Natural killer cell treated with Interleukin-12 subunit alpha and Interleukin-12 subunit beta and Interleukin-15 and Interleukin-18, amount 100 ng/mL, for 72 hours (primary cell): ENCODE measurements around the gene BEGAIN. TPM values are rescaled to one million over a fixed set of nuclear protein-coding genes. Genes with fewer than 3 reads are reported as not detected.

ENCODE experiments used
- ATAC-seq, 2 donors: fragments of 150-1000 bp; cut with Tn5 transposase in 1 of 2; sonication (Bioruptor Pico), chemical (Tn5 transposase) in 1 of 2; 2 replicates each; pipeline ENCODE4 v1.10.0; 2021
- DNase-seq: peaks from one replicate; pipeline ENCODE4 v3.0.0; 2022; ENCODE audit warnings: low spot score
- H3K27ac Mint-ChIP-seq, 2 donors: 1 replicate in 1 of 2; 2 replicates in 1 of 2; pipeline ENCODE4 v1.8.0; 2022; ENCODE audit warnings: mixed read lengths in 2 of 2, mild to moderate bottlenecking in 1 of 2, moderate library complexity in 1 of 2
- H3K27me3 Mint-ChIP-seq, 2 donors: 1 replicate in 1 of 2; 2 replicates in 1 of 2; pipeline ENCODE4 v1.8.0; 2022; ENCODE audit warnings: mixed read lengths in 2 of 2
- H3K36me3 Mint-ChIP-seq: one replicate; pipeline ENCODE4 v1.8.0; 2022; ENCODE audit warnings: mixed read lengths
- H3K4me1 Mint-ChIP-seq, 2 donors: 1 replicate in 1 of 2; 2 replicates in 1 of 2; pipeline ENCODE4 v1.8.0; 2022; ENCODE audit warnings: low read depth in 2 of 2, mixed read lengths in 2 of 2, mild to moderate bottlenecking in 1 of 2
- H3K4me3 Mint-ChIP-seq: one replicate; pipeline ENCODE4 v1.8.0; 2022; ENCODE audit warnings: mixed read lengths
- H3K9me3 Mint-ChIP-seq: 2 replicates; pipeline ENCODE4 v1.8.0; 2022; ENCODE audit warnings: mixed read lengths
- total RNA-seq, 2 donors: library from RNA; stranded (reverse); gene quantifications; one replicate each; pipeline ENCODE4 v1.2.3, GENCODE V29; 2022

BEGAIN gene
- total RNA-seq, 2 donors from 2014 or later = not detected

GRCh38 chr14:100587763-100588411 lies 670 bp upstream of the BEGAIN start:
- Mint-ChIP-seq H3K4me3 (peak overlapping the region; percentile 34), H3K36me3 (no peaks in the 10 kb centered on the region), H3K4me1 (no peaks in the 10 kb centered on the region), H3K9me3 (no peaks in the 10 kb centered on the region), H3K27me3 (peaks cover 21 to 31% of the 10 kb centered on the region in 2 donors), H3K27ac (no peak overlapping the region)
- DNase-seq (peak; percentile 49), ATAC-seq (no peak)

- no peaks in the 10 kb centered on the region for H3K36me3 Mint-ChIP-seq
- no peak overlapping the region for H3K27ac Mint-ChIP-seq
- DNase-seq (peak; percentile 57), ATAC-seq (peak in 1 of 2 donors; percentile 41)
- H3K4me3 Mint-ChIP-seq = no peak overlapping the region
- peaks cover 17 to 32% of the 10 kb centered on the region in 2 donors for H3K27me3 Mint-ChIP-seq
- H3K4me1 Mint-ChIP-seq = no peaks in the 10 kb centered on the region
- H3K9me3 Mint-ChIP-seq = no peaks in the 10 kb centered on the region
These were observed 673 bp downstream of the BEGAIN start for GRCh38 chr14:100586403-100587085.

GRCh38 chr14:100586153-100586402 lies 1.1 kb downstream of the BEGAIN start:
- Mint-ChIP-seq H3K4me3 (no peak overlapping the region), H3K4me1 (no peaks in the 10 kb centered on the region), H3K27ac (no peak overlapping the region), H3K27me3 (peaks cover 17 to 32% of the 10 kb centered on the region in 2 donors), H3K9me3 (no peaks in the 10 kb centered on the region), H3K36me3 (no peaks in the 10 kb centered on the region)
- DNase-seq (no peak), ATAC-seq (no peak)

GRCh38 chr14:100585448-100586152 lies 1.6 kb downstream of the BEGAIN start:
- no peak overlapping the region for H3K4me3 Mint-ChIP-seq
- no peaks in the 10 kb centered on the region for H3K36me3 Mint-ChIP-seq
- H3K9me3 Mint-ChIP-seq = no peaks in the 10 kb centered on the region
- H3K27me3 Mint-ChIP-seq = peaks cover 17 to 31% of the 10 kb centered on the region in 2 donors
- H3K27ac Mint-ChIP-seq = no peak overlapping the region
- H3K4me1 Mint-ChIP-seq = no peaks in the 10 kb centered on the region
- peak; percentile 58 for DNase-seq
- ATAC-seq = no peak

GRCh38 chr14:100584056-100585031 lies 2.9 kb downstream of the BEGAIN start:
- H3K4me1 Mint-ChIP-seq = no peaks in the 10 kb centered on the region
- DNase-seq (peak; percentile 50), ATAC-seq (no peak)
- no peak overlapping the region for H3K27ac Mint-ChIP-seq
- no peak overlapping the region for H3K4me3 Mint-ChIP-seq
- H3K27me3 Mint-ChIP-seq = peaks cover 13 to 19% of the 10 kb centered on the region in 2 donors
- no peaks in the 10 kb centered on the region for H3K9me3 Mint-ChIP-seq
- H3K36me3 Mint-ChIP-seq = no peaks in the 10 kb centered on the region

- H3K4me1 Mint-ChIP-seq = no peaks in the 10 kb centered on the region
- H3K36me3 Mint-ChIP-seq = no peaks in the 10 kb centered on the region
- H3K4me3 Mint-ChIP-seq = no peak overlapping the region
These were observed 4.0 kb downstream of the BEGAIN start for GRCh38 chr14:100583245-100583644.

GRCh38 chr14:100582496-100583165 lies 4.6 kb downstream of the BEGAIN start:
- Mint-ChIP-seq H3K36me3 (no peaks in the 10 kb centered on the region), H3K4me1 (no peaks in the 10 kb centered on the region), H3K27ac (no peak overlapping the region), H3K4me3 (no peak overlapping the region), H3K27me3 (peaks cover 5 to 7% of the 10 kb centered on the region in 2 donors), H3K9me3 (no peaks in the 10 kb centered on the region)
- DNase-seq (peak; percentile 52), ATAC-seq (no peak)

More at GRCh38 chr14:100583245-100583644, 4.0 kb downstream of the BEGAIN start:
- DNase-seq (no peak), ATAC-seq (no peak)
- Mint-ChIP-seq H3K9me3 (no peaks in the 10 kb centered on the region), H3K27ac (no peak overlapping the region), H3K27me3 (peaks cover 9 to 13% of the 10 kb centered on the region in 2 donors)

GRCh38 chr14:100581228-100582145 lies 5.7 kb downstream of the BEGAIN start:
- Mint-ChIP-seq H3K4me1 (no peaks in the 10 kb centered on the region), H3K4me3 (no peak overlapping the region), H3K27ac (no peak overlapping the region), H3K27me3 (peaks cover 5 to 7% of the 10 kb centered on the region in 2 donors), H3K9me3 (no peaks in the 10 kb centered on the region), H3K36me3 (no peaks in the 10 kb centered on the region)
- ATAC-seq (no peak), DNase-seq (no peak)

- H3K36me3 Mint-ChIP-seq = no peaks in the 10 kb centered on the region
- peaks cover 5 to 7% of the 10 kb centered on the region in 2 donors for H3K27me3 Mint-ChIP-seq
- H3K27ac Mint-ChIP-seq = no peak overlapping the region
- H3K4me3 Mint-ChIP-seq = no peak overlapping the region
- ATAC-seq (no peak), DNase-seq (peak; percentile 39)
- H3K9me3 Mint-ChIP-seq = no peaks in the 10 kb centered on the region
- H3K4me1 Mint-ChIP-seq = no peaks in the 10 kb centered on the region
These were observed 6.6 kb downstream of the BEGAIN start for GRCh38 chr14:100580316-100581227.

- ATAC-seq (no peak), DNase-seq (no peak)
- H3K36me3 Mint-ChIP-seq = no peaks in the 10 kb centered on the region
- no peaks in the 10 kb centered on the region for H3K9me3 Mint-ChIP-seq
- no peaks in the 10 kb centered on the region for H3K4me1 Mint-ChIP-seq
- no peak overlapping the region for H3K27ac Mint-ChIP-seq
- H3K4me3 Mint-ChIP-seq = no peak overlapping the region
- H3K27me3 Mint-ChIP-seq = peaks cover 5 to 7% of the 10 kb centered on the region in 2 donors
These were observed 8.7 kb downstream of the BEGAIN start for GRCh38 chr14:100578552-100578951.

GRCh38 chr14:100577986-100578431 lies 9.2 kb downstream of the BEGAIN start:
- no peak overlapping the region for H3K4me3 Mint-ChIP-seq
- no peaks in the 10 kb centered on the region for H3K9me3 Mint-ChIP-seq
- DNase-seq (peak; percentile 34), ATAC-seq (no peak)
- peaks cover 1 to 2% of the 10 kb centered on the region in 2 donors for H3K27me3 Mint-ChIP-seq
- H3K4me1 Mint-ChIP-seq = no peaks in the 10 kb centered on the region
- H3K27ac Mint-ChIP-seq = no peak overlapping the region
- no peaks in the 10 kb centered on the region for H3K36me3 Mint-ChIP-seq
